ENCODE results near the gene DAAM2.

GRCh38 chr6:39915866-39916265 lies 123.7 kb downstream of the DAAM2 start:
- TF ChIP-seq BACH1 (IDR thresholded peaks at IDR 0.05; ENCODE audit: low read length) (no peak), CTCF (IDR thresholded peaks at IDR 0.05; ENCODE audit: control extremely low read depth in 1 of 3, insufficient read depth in 1 of 3, low read depth in 1 of 3, low read length in 3 of 3) (no peak), POLR2A (IDR thresholded peaks at IDR 0.05; ENCODE audit: control extremely low read depth in 1 of 2, low read depth in 2 of 2, low read length in 2 of 2) (no peak), CTBP2 (IDR thresholded peaks at IDR 0.05; ENCODE audit: borderline replicate concordance, insufficient read depth, insufficient read length, low read length) (no peak), PHF8 (conservative IDR thresholded peaks at IDR 0.05; ENCODE audit: low read depth, low read length) (no peak)
